SK-N-SH (cell line): ENCODE results near the gene NSUN7. TPM values are rescaled to one million over a fixed set of nuclear protein-coding genes. Genes with fewer than 3 reads are reported as not detected.
A peak's percentile ranks its signal among the peaks of the same experiment; 100 is the strongest.

Source experiments
- CTCF ChIA-PET: fragments of 300-600, 350-600 bp; formaldehyde crosslinking; extraction: SDS; loops from one replicate; lab custom pipeline; 2021; lab: Yijun Ruan, JAX
- POLR2A ChIA-PET: fragments of 350-600 bp; sonication (Branson Sonifier 250); formaldehyde crosslinking; extraction: SDS; loops from one replicate; lab custom pipeline; 2020; ENCODE audit warnings: antibody characterized with exemption, inconsistent platforms; lab: Yijun Ruan, JAX
- DNase-seq: peaks from one replicate; pipeline ENCODE4 v3.0.0; 2012
- H2AFZ ChIP-seq: fragments of 200-600 bp; sonication (generic); 2 replicates; pipeline ENCODE4 v1.8.1; 2016; ENCODE audit warnings: antibody characterized with exemption, mild to moderate bottlenecking, low read depth
- H3F3A ChIP-seq: fragments of 200-600 bp; sonication (generic); replicated peaks from 2 replicates; pipeline ENCODE3; 2016; ENCODE audit warnings: antibody characterized with exemption, mild to moderate bottlenecking; ENCODE audit not compliant: insufficient read depth
- H3K27ac ChIP-seq, 2 experiments: fragments of 200-500 bp in 1 of 2; fragments of 200-600 bp in 1 of 2; sonication (Bioruptor generic) in 1 of 2; sonication (generic), shearing (Covaris generic) in 1 of 2; 2 replicates each; pipeline versions ENCODE4 v1.5.1 to v1.6.1; 2014 to 2016; ENCODE audit warnings: low read depth in 2 of 2, inconsistent platforms in 1 of 2, low read length in 1 of 2, mild to moderate bottlenecking in 1 of 2, mixed read lengths in 1 of 2
- H3K27me3 ChIP-seq: fragments of 200-600 bp; sonication (generic), shearing (Covaris generic); 2 replicates; pipeline ENCODE4 v1.6.1; 2016; ENCODE audit warnings: mixed run types; ENCODE audit not compliant: insufficient read depth
- H3K36me3 ChIP-seq, 2 experiments: fragments of 200-500 bp in 1 of 2; fragments of 200-600 bp in 1 of 2; sonication (Bioruptor generic) in 1 of 2; sonication (generic) in 1 of 2; replicated peaks in 1 of 2; 2 replicates each; pipeline versions ENCODE3 to v1.5.1; 2014 to 2016; ENCODE audit warnings: low read length in 1 of 2, mild to moderate bottlenecking in 1 of 2; ENCODE audit not compliant: insufficient read depth in 2 of 2, control insufficient read depth in 1 of 2
- H3K4me1 ChIP-seq, 2 experiments: fragments of 200-500 bp in 1 of 2; fragments of 200-600 bp in 1 of 2; sonication (Bioruptor generic) in 1 of 2; sonication (generic), shearing (Covaris generic) in 1 of 2; 2 replicates each; pipeline versions ENCODE4 v1.5.1 to v1.6.1; 2014 to 2016; ENCODE audit warnings: low read depth in 1 of 2, low read length in 1 of 2, mixed run types in 1 of 2; ENCODE audit not compliant: insufficient read depth in 2 of 2, control insufficient read depth in 1 of 2
- H3K4me2 ChIP-seq: fragments of 200-600 bp; sonication (generic), shearing (Covaris generic); 2 replicates; pipeline ENCODE4 v1.6.1; 2017; ENCODE audit warnings: mixed run types
- H3K4me3 ChIP-seq, 2 experiments: fragments of 200-500 bp in 1 of 2; fragments of 200-600 bp in 1 of 2; sonication (Bioruptor generic) in 1 of 2; sonication (generic), shearing (Covaris generic) in 1 of 2; 2 replicates each; pipeline versions ENCODE4 v1.5.1 to v1.8.1; 2014 to 2016; ENCODE audit warnings: low read depth in 2 of 2, inconsistent platforms in 1 of 2, low read length in 1 of 2, mild to moderate bottlenecking in 1 of 2, mixed read lengths in 1 of 2, moderate library complexity in 1 of 2
- H3K79me2 ChIP-seq: fragments of 200-600 bp; sonication (generic); 2 replicates; pipeline ENCODE4 v1.8.1; 2017; ENCODE audit warnings: mild to moderate bottlenecking; ENCODE audit not compliant: insufficient read depth
- H3K9ac ChIP-seq: fragments of 200-600 bp; sonication (generic); 2 replicates; pipeline ENCODE4 v1.6.1; 2017; ENCODE audit warnings: mixed run types
- H3K9me2 ChIP-seq: fragments of 200-600 bp; sonication (generic); 2 replicates; pipeline ENCODE4 v1.6.1; 2017; ENCODE audit warnings: mixed run types
- H3K9me3 ChIP-seq: fragments of 200-600 bp; sonication (generic); 2 replicates; pipeline ENCODE4 v1.6.1; 2017; ENCODE audit warnings: mixed run types, mild to moderate bottlenecking, moderate library complexity
- H4K20me1 ChIP-seq: fragments of 200-600 bp; sonication (generic); 2 replicates; pipeline ENCODE4 v1.6.1; 2017; ENCODE audit warnings: mild to moderate bottlenecking, mixed run types; ENCODE audit not compliant: insufficient read depth
- CTCF ChIP-seq: fragments of 200-600 bp; sonication (generic); IDR thresholded peaks from 2 replicates; pipeline ENCODE4 v1.6.1; 2017; ENCODE audit warnings: antibody characterized with exemption, mild to moderate bottlenecking, moderate library complexity
- ELF1 ChIP-seq: IDR thresholded peaks from 2 replicates; pipeline ENCODE4 v1.4.0; 2012
- EZH2phosphoT487 ChIP-seq: fragments of 200-600 bp; sonication (generic); IDR thresholded peaks from 2 replicates; pipeline ENCODE4 v1.6.1; 2017; ENCODE audit warnings: low read depth, mixed run types, mild to moderate bottlenecking, antibody characterized with exemption, moderate library complexity, borderline replicate concordance
- FOSL2 ChIP-seq: IDR thresholded peaks from 2 replicates; pipeline ENCODE4 v1.4.0; 2012; ENCODE audit warnings: low read depth, mild to moderate bottlenecking, moderate library complexity, borderline replicate concordance
- FOXJ3 ChIP-seq: sonication (generic); formaldehyde crosslinking; IDR thresholded peaks from 2 replicates; pipeline ENCODE4 v1.5.1; 2020; ENCODE audit warnings: mild to moderate bottlenecking, missing genetic modification reagents
- FOXM1 ChIP-seq: IDR thresholded peaks from 2 replicates; pipeline ENCODE4 v1.4.0; 2012; ENCODE audit warnings: low read depth, mild to moderate bottlenecking
- GABPA ChIP-seq: IDR thresholded peaks from 2 replicates; pipeline ENCODE4 v1.4.0; 2012; ENCODE audit warnings: low read depth, mild to moderate bottlenecking
- GATA2 ChIP-seq: sonication (generic); formaldehyde crosslinking; IDR thresholded peaks from 2 replicates; pipeline ENCODE4 v1.5.0; 2020; ENCODE audit warnings: mild to moderate bottlenecking, missing genetic modification reagents
- IRF3 ChIP-seq: fragments of 150-350 bp; IDR thresholded peaks from 2 replicates; pipeline ENCODE4 v1.6.1; 2016; ENCODE audit warnings: mild to moderate bottlenecking, low read depth, low read length
- JUND ChIP-seq: IDR thresholded peaks from 2 replicates; pipeline ENCODE4 v1.4.0; 2012
- MXI1 ChIP-seq: IDR thresholded peaks from 2 replicates; pipeline ENCODE4 v1.6.1; 2012; ENCODE audit warnings: mild to moderate bottlenecking, low read depth, low read length, improper control_type of control experiment
- NRF1 ChIP-seq: IDR thresholded peaks from 2 replicates; pipeline ENCODE4 v1.6.1; 2012; ENCODE audit warnings: low read depth, mild to moderate bottlenecking, low read length
- RAD21 ChIP-seq: IDR thresholded peaks from 2 replicates; pipeline ENCODE4 v1.6.1; 2012; ENCODE audit warnings: mild to moderate bottlenecking, low read length
- SMC3 ChIP-seq: IDR thresholded peaks from 2 replicates; pipeline ENCODE4 v1.6.1; 2012; ENCODE audit warnings: low read depth, low read length, improper control_type of control experiment
- USF1 ChIP-seq: IDR thresholded peaks from 2 replicates; pipeline ENCODE4 v1.4.0; 2012; ENCODE audit warnings: low read depth, borderline replicate concordance
- YY1 ChIP-seq: IDR thresholded peaks from 2 replicates; pipeline ENCODE4 v1.4.0; 2012; ENCODE audit warnings: low read depth, mild to moderate bottlenecking
- ZBTB33 ChIP-seq: IDR thresholded peaks from 2 replicates; pipeline ENCODE4 v1.4.0; 2012; ENCODE audit warnings: low read depth, borderline replicate concordance
- WGBS: methylation state at CpG from one replicate; pipeline ENCODE4 v1.1.6; 2017; ENCODE audit warnings: low lambda C conversion rate; 5-methylcytosine and 5-hydroxymethylcytosine counted together
- polyA plus RNA-seq, 3 experiments: library from polyadenylated mRNA; depleted of rRNA; stranded (reverse); fragments of >200 nt; gene quantifications; 2 replicates each; pipeline ENCODE4 v1.2.3, GENCODE V29; 2012
- TF ChIP-seq, protein P1 (sequence below): IDR thresholded peaks from 2 replicates; pipeline ENCODE4 v1.6.1; 2012; ENCODE audit warnings: mild to moderate bottlenecking, low read depth, low read length, moderate library complexity

NSUN7 gene
- polyA plus RNA-seq, 1 of the 3 experiments (the other 2 are of a cell fraction) = 0.28 TPM

DNA sequence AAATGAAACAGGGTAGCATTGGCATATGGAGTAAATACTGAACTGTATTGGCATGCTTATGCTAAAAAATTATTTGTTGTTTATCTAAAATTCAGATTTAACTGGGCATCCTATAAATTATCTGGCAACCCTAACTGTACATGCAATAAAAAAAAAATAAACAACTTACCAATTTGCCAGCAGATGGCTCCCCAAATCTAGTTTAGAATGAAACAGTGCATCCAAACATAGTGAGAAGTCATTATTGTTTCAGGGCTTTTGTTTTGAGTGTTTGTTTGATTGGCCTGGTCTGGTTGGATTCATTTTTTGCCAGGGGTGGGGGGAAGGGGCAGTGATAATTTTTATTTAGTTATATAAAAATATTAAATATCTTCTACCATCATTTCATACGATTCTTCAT lies 12.8 kb upstream of the NSUN7 start:
- Histone ChIP-seq H4K20me1 (no peaks in the 10 kb centered on the region), H3K36me3 (no peaks in the 10 kb centered on the region), H3K9ac (no peak overlapping the region), H3K27me3 (no peaks in the 10 kb centered on the region), H3K9me3 (no peaks in the 10 kb centered on the region), H3K9me2 (no peaks in the 10 kb centered on the region), H3K27ac (no peak overlapping the region), H3F3A (no peaks in the 10 kb centered on the region), H2AFZ (no peak overlapping the region), H3K4me1 (no peaks in the 10 kb centered on the region), H3K4me2 (no peak overlapping the region), H3K79me2 (no peaks in the 10 kb centered on the region), H3K4me3 (no peak overlapping the region)
- peak; percentile 53 for DNase-seq
- CTCF ChIA-PET = interaction anchor here (0.8 to 4.1 kb wide), 11 partner anchors 35 to 508 kb away, joined by 3 to 31 read pairs (median 6); partner anchors contain the start of gene APBB2
- TF ChIP-seq FOXJ3 (CRISPR knock-in tag) = no peak
- TF ChIP-seq SMC3 = peak; percentile 58
- peak; percentile 65 for TF ChIP-seq CTCF
- TF ChIP-seq USF1 = no peak
- peak; percentile 84 for TF ChIP-seq RAD21
- 92% methylated on average over 1 of the region's 1 CpG for WGBS
- POLR2A ChIA-PET = no interaction called here

DNA sequence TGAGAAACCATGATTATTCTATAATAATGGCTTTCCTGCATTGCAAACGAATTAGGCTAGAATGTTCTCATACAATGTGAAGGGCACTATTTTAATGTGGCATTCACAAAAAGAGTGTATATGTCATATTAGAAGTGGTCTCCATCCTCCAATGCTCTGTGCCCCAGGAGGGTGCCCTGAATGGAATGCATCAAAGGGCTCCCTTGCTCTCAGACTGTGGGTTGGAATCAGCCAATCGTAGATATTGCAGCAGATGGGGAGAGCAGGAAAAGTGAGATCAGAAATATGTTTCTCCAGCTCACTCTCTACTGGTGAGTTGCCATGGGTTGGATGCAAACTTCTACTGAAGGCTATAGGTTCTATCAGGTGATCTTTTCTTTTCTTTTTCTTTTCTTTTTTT lies 11.9 kb upstream of the NSUN7 start:
- H3K9me2 ChIP-seq = no peaks in the 10 kb centered on the region
- H3K36me3 ChIP-seq = no peaks in the 10 kb centered on the region
- no peaks in the 10 kb centered on the region for H4K20me1 ChIP-seq
- H3K9me3 ChIP-seq = no peaks in the 10 kb centered on the region
- WGBS = 63% methylated on average over 2 of the region's 2 CpGs
- POLR2A ChIA-PET = no interaction called here
- no peaks in the 10 kb centered on the region for H3K79me2 ChIP-seq
- no peak overlapping the region for H3K9ac ChIP-seq
- CTCF ChIA-PET = interaction anchor here (0.7 to 4.1 kb wide), 10 partner anchors 13 to 186 kb away, joined by 3 to 31 read pairs (median 4); no protein-coding TSS in a partner anchor
- H3K4me1 ChIP-seq = no peaks in the 10 kb centered on the region
- no peak overlapping the region for H3K27ac ChIP-seq
- H3F3A ChIP-seq = no peaks in the 10 kb centered on the region
- no peak for DNase-seq
- no peak overlapping the region for H2AFZ ChIP-seq
- no peak overlapping the region for H3K4me2 ChIP-seq
- H3K4me3 ChIP-seq = no peak overlapping the region
- no peaks in the 10 kb centered on the region for H3K27me3 ChIP-seq
- TF ChIP-seq NRF1 (no peak), EZH2phosphoT487 (no peak), USF1 (no peak), ZBTB33 (no peak), FOSL2 (no peak), MXI1 (no peak), GATA2 (CRISPR knock-in tag) (no peak), FOXJ3 (CRISPR knock-in tag) (no peak), GABPA (no peak), JUND (no peak), ELF1 (no peak), FOXM1 (no peak), YY1 (no peak), IRF3 (no peak)
- TF ChIP-seq, protein P1, sequence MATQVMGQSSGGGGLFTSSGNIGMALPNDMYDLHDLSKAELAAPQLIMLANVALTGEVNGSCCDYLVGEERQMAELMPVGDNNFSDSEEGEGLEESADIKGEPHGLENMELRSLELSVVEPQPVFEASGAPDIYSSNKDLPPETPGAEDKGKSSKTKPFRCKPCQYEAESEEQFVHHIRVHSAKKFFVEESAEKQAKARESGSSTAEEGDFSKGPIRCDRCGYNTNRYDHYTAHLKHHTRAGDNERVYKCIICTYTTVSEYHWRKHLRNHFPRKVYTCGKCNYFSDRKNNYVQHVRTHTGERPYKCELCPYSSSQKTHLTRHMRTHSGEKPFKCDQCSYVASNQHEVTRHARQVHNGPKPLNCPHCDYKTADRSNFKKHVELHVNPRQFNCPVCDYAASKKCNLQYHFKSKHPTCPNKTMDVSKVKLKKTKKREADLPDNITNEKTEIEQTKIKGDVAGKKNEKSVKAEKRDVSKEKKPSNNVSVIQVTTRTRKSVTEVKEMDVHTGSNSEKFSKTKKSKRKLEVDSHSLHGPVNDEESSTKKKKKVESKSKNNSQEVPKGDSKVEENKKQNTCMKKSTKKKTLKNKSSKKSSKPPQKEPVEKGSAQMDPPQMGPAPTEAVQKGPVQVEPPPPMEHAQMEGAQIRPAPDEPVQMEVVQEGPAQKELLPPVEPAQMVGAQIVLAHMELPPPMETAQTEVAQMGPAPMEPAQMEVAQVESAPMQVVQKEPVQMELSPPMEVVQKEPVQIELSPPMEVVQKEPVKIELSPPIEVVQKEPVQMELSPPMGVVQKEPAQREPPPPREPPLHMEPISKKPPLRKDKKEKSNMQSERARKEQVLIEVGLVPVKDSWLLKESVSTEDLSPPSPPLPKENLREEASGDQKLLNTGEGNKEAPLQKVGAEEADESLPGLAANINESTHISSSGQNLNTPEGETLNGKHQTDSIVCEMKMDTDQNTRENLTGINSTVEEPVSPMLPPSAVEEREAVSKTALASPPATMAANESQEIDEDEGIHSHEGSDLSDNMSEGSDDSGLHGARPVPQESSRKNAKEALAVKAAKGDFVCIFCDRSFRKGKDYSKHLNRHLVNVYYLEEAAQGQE = no peak
